Rectal smooth muscle tissue (tissue), 1 donor: ENCODE results near the gene ICA1.

Source experiments
- H3K27ac ChIP-seq: one replicate; pipeline ENCODE4 v1.7.0; 2013; ENCODE audit warnings: low read depth, low read length, inconsistent platforms
- H3K27me3 ChIP-seq: one replicate; pipeline ENCODE4 v1.7.0; 2013; ENCODE audit warnings: low read length; ENCODE audit not compliant: control insufficient read depth, insufficient read depth
- H3K36me3 ChIP-seq: one replicate; pipeline ENCODE4 v1.7.0; 2013; ENCODE audit warnings: low read length; ENCODE audit not compliant: control insufficient read depth, insufficient read depth
- H3K4me1 ChIP-seq: one replicate; pipeline ENCODE4 v1.7.0; 2013; ENCODE audit warnings: low read length; ENCODE audit not compliant: control insufficient read depth, insufficient read depth
- H3K4me3 ChIP-seq: one replicate; pipeline ENCODE4 v1.7.0; 2013; ENCODE audit warnings: low read length
- H3K9ac ChIP-seq: one replicate; pipeline ENCODE4 v1.7.0; 2013; ENCODE audit warnings: low read length

The ICA1 gene

DNA sequence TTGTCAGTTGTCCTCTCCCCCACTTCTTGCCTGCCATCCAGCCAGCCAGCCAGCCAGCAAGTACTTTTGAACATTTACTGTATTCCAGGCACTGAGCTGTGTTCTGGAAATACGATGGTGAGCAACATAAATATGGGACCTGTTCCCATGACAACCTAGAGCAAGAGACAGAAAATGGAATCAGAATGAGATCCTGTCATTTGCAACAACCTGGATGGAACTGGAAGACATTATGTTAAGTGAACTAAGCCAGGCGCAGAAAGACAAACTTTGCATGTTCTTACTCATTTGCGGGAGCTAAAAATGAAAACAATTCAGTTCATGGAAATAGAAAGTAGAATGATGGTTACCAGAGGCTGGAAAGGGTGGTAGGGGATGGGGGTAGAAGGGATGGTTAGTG lies 140.7 kb downstream of the ICA1 start:
- no peak overlapping the region for H3K9ac ChIP-seq
- H3K36me3 ChIP-seq, result no peaks in the 10 kb centered on the region
- no peaks in the 10 kb centered on the region for H3K27me3 ChIP-seq
- H3K27ac ChIP-seq, result no peak overlapping the region
- H3K4me3 ChIP-seq, result no peak overlapping the region
- no peaks in the 10 kb centered on the region for H3K4me1 ChIP-seq

DNA sequence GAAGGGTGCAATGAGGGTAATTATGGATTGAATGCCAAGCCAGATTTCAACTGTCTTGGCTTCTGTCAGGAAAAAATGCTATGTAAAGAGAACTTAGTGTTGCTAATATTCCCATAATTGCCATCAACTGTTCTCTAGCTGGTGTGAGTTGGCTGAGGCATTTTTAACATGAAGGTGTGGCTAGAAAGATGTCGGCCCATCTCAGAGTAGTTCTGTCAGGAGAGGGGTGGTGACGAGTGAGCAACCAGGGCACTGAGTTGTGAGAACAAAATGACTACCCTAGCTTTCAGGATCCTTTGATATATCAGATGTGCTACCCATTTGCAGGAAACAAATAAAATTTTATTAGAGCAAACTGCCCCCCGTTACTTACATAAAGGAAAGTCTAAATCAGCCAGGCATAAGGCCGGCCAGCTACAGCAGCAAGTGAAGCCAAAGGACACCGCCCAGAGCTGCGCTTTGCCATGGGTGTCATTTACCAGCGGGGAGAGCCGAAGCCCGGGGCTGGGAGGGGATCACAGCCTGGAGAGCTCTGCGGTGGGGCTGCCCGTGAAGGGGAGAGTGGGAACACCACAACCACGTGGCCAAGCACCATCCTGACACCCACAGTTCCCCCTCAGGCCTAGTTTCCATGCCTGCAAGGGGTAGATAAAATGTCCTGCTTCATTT lies 141.4 kb downstream of the ICA1 start:
- no peak overlapping the region for H3K27ac ChIP-seq
- no peaks in the 10 kb centered on the region for H3K4me1 ChIP-seq
- H3K36me3 ChIP-seq, result no peaks in the 10 kb centered on the region
- no peak overlapping the region for H3K4me3 ChIP-seq
- H3K9ac ChIP-seq, result no peak overlapping the region
- H3K27me3 ChIP-seq, result no peaks in the 10 kb centered on the region

DNA sequence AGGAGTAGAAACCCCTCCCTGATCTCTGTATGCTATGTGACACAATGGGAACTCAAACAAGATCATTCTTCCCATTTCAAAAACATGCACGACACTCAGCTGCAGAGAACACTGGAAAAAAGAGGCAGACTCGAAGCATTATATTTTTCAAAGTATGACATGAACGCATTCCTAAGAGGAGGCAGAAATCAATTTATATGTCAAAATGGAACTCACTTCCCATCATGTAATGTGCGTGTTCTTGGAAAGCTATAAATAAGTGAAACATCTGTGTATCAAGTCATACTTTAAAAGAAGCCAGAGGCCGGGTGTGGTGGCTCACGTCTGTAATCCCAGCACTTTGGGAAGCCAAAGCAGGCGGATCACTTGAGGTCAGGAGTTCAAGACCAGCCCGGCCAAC lies 142.7 kb downstream of the ICA1 start:
- H3K9ac ChIP-seq, result no peak overlapping the region
- H3K27me3 ChIP-seq, result no peaks in the 10 kb centered on the region
- H3K4me3 ChIP-seq, result no peak overlapping the region
- H3K4me1 ChIP-seq, result no peaks in the 10 kb centered on the region
- H3K27ac ChIP-seq, result no peak overlapping the region
- no peaks in the 10 kb centered on the region for H3K36me3 ChIP-seq

DNA sequence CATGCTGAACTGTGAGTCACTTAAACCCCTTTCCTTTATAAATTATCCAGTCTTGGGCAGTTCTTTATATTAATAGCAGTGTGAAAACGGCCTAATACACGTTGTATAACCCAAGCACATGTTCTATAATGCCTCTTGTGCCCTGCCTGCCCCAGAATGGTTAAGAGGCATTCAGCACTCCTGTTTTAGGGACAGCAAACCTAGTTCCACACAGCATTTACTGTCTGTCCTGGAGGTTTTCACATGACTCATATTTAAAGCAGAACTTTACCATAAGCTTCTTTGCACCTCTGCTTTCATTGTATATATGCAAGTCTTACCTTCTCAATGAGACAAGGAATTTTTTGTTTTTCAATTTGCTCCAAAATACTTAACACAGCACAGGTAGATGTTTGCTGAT lies 144.8 kb downstream of the ICA1 start:
- H3K27me3 ChIP-seq, result no peaks in the 10 kb centered on the region
- no peak overlapping the region for H3K4me3 ChIP-seq
- H3K27ac ChIP-seq, result no peak overlapping the region
- no peaks in the 10 kb centered on the region for H3K4me1 ChIP-seq
- no peak overlapping the region for H3K9ac ChIP-seq
- H3K36me3 ChIP-seq, result no peaks in the 10 kb centered on the region

DNA sequence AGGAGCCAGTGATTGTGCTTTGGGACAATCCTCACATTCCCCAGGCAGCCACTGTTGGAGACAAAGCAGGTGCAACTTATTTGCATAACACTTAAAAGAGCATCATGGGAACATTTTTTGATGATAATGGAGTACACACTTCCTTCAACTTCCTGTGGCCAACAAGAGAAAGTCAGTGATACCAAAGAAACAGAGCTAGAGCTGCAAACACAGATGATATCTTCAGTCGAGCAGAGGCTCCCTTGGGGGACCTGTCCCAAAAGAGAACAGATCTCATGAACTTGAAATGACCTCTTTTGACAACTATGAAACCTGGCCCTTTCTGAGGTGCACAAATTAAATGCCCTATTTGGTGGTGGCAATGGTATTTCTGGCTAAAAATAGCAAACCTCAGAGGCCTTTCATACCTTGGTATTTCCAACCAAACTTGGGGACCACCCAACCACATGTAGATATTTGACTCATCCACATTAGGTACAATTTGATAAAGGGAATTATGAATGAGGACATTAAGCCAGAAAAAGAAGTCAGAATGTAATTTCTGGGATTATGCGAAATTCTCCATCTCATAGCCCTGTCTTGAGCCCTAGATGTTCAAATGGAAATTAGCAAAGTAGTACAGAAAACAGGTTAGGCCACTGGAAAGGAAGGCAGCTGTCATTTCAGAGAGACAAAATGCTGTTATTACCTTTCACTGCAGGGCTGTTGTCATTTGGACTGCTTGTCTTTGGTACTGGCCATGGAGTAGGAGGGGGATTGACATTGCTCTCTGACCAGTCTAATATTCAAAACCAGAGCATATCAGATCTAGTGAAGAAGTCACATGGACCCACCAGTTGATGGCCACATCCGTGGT lies 146.2 kb downstream of the ICA1 start:
- no peaks in the 10 kb centered on the region for H3K4me1 ChIP-seq
- no peaks in the 10 kb centered on the region for H3K27me3 ChIP-seq
- no peak overlapping the region for H3K4me3 ChIP-seq
- H3K36me3 ChIP-seq, result no peaks in the 10 kb centered on the region
- no peak overlapping the region for H3K9ac ChIP-seq
- H3K27ac ChIP-seq, result no peak overlapping the region

DNA sequence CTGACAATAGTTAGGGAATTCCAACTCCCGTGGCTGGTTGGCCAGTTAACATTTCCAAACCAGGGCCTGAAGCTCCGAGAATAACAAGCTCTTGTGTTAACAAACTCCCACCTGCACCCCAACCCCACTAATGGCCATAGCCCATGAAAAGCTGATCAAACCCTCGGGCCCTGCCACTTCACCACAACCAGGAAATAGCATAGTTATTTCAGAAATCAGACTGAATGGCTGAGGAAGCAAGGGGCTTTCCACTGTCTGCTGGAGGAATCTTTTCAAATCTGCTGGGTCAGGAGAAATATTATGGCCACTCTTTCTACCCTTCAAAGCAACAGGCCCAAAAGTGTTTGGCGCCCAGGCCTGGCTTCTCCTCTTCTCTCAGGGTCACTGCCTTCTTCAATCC lies 147.8 kb downstream of the ICA1 start:
- Histone ChIP-seq H3K27ac (no peak overlapping the region), H3K4me3 (no peak overlapping the region), H3K27me3 (no peaks in the 10 kb centered on the region), H3K36me3 (no peaks in the 10 kb centered on the region), H3K4me1 (no peaks in the 10 kb centered on the region), H3K9ac (no peak overlapping the region)

DNA sequence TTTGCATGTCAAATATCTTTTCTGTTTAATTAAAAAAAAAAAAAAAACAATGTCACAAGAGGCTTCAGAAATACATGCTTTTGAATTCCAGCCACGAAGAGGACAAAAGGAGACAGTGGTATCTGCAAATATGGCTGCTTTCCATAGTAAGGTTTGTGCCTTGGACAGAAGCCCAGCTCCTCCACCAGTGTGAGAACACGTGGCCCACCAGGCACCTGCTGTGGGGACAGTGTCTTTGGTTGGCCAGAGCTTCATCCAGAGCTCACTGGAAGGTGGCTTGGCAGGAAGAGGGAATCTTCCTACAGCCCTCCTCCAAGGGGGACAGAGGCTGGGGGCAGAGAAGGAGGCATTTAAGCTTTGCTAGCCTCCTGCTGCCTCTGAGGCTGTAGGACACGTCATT lies 148.8 kb downstream of the ICA1 start:
- Histone ChIP-seq H3K27ac (no peak overlapping the region), H3K4me3 (no peak overlapping the region), H3K27me3 (no peaks in the 10 kb centered on the region), H3K4me1 (no peaks in the 10 kb centered on the region), H3K9ac (no peak overlapping the region), H3K36me3 (no peaks in the 10 kb centered on the region)

DNA sequence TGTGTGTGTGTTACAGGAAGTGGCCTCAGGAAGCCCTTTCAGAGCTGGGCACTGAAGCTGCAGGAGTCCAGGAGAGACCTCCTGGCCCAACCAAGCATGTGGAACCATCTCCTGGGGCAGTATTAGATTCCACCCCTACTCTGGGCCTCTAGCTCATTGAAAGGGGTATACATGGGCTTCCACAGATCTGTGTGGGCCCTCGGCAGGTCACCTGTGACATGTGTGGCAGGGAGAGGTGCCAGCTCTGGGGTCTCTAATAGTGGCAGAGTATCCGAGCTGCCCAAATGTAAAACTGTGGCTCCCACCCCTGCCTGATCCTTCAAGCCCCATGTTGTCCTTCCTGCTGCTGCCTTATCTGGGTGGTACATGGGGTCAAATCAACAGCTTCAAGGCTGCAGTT lies 149.3 kb downstream of the ICA1 start:
- H3K27ac ChIP-seq, result no peak overlapping the region
- no peak overlapping the region for H3K9ac ChIP-seq
- no peaks in the 10 kb centered on the region for H3K4me1 ChIP-seq
- H3K27me3 ChIP-seq, result no peaks in the 10 kb centered on the region
- no peaks in the 10 kb centered on the region for H3K36me3 ChIP-seq
- H3K4me3 ChIP-seq, result no peak overlapping the region

DNA sequence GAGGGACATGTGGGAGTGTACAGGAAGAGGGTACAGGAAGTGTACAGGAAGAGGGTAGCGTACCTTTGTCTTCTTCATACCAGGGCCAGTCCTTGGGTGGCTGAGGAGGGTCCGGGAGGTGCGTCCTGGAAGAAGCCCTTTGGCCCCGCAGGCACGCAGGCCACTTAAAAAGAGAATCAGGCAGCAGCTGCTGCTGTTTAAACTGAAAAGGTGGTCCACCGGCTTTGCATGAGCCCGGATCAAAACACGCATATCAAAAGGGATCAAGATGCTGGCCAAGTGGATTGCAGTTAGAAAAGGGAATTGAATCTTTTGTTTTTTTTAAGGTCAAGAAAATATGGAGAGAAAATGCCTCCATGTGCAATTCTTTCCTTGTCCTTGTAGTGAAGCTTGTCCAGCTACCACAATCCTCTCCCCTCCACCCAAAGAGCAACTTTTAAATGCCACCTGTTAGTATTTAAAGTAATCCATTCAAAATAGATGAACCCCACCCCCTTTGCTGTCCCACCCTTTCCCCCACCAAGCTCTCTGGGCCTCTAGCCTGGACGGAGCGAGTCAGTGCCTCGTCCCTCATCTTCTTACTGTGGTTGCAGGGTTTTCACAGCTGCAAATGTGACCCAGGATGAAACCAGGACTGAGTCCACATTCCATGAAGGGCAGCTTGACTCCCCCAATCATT lies 150.5 kb downstream of the ICA1 start:
- Histone ChIP-seq H3K4me3 (no peak overlapping the region), H3K4me1 (no peaks in the 10 kb centered on the region), H3K27ac (no peak overlapping the region), H3K27me3 (no peaks in the 10 kb centered on the region), H3K36me3 (no peaks in the 10 kb centered on the region), H3K9ac (no peak overlapping the region)

DNA sequence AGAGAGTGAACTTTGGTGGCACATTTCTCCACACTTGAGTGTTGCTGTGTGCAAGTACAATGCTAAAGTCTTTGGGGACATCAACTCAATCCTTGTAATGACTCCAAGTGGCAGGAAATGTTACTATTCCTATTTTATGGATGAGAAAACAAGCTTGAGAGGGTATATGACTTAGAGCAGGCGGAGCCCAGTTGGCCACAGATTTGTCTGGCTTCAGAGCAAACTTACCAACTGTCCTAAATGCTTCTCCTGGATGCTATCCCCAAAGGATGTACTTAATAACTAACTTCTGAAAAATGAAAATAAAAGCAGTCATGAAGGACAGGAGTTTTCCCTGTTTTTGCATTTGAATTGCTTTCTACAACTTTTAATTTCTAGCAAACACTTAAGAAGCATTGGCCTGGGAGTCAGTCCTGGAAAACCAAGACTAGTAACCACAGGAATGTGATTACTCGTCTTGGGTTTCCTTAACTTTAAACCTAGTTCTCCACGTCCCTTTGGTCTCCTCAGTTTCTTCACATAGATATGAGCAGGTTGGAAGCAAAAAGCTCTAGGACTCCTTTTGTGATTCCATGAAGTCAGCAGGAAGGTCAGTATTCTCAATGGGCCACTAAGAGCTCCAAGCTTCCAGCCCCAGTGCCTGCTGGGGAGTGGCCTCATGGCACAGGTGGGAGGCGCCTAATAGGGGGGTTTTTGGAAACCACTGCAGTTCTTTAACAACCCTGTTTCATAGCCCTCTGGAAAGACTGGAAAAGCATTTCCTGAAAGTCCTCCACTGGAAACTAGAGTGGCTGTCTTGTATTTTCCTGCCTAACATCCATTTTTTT lies 152.6 kb downstream of the ICA1 start:
- H3K36me3 ChIP-seq, result no peaks in the 10 kb centered on the region
- no peak overlapping the region for H3K27ac ChIP-seq
- H3K27me3 ChIP-seq, result no peaks in the 10 kb centered on the region
- no peak overlapping the region for H3K9ac ChIP-seq
- H3K4me3 ChIP-seq, result no peak overlapping the region
- H3K4me1 ChIP-seq, result no peaks in the 10 kb centered on the region

DNA sequence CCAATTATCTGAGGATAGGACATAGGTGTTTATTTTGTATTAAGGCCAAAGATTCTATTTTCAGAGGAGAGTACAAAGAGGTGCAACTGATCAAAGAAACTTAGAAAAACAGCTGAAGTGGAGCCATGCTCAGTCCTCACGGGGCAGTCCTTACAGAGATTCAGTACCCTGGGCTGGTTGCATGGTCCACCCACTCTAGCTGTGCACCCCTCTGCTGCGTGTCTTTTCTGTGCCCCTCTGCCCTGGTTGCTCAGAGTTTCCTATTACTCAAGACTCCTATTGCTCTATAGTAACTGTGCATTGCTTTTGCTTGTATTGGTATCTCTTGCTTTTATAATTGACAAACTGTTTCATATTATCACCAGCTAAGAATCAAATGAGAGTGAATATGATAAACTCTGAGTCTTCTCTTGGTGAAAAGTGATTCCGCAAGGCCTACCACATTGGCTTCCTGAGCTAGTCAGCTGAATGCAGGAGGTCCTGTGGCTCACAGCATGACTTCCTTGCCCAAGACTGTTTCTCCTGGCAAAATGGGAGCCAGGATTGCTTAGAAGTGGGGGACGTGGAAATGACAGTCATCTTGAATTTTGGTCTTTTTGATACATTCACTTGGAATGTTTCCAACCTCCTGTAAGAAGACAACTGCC lies 156.4 kb downstream of the ICA1 start:
- H3K4me1 ChIP-seq, result no peaks in the 10 kb centered on the region
- H3K36me3 ChIP-seq, result no peaks in the 10 kb centered on the region
- no peak overlapping the region for H3K27ac ChIP-seq
- H3K9ac ChIP-seq, result no peak overlapping the region
- no peak overlapping the region for H3K4me3 ChIP-seq
- no peaks in the 10 kb centered on the region for H3K27me3 ChIP-seq

DNA sequence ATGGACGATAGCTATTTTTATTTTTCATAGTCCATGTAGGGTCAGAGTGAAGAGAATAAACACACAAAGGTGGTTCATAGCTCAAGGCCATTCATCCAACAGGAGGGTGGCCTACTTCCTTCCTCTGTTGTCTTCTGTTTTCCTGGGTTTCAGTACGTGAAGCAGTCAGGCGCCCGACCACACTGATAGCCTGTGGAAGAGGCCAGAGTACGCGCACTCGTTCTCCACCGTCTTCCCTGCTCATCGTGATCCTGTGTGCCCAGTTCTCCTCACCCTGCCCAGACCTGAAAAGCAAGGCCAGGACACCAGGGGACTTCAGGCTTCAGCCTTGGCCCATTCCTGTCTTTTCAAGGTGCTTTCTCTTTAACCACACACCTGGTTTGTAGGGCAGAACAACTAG lies 158.7 kb downstream of the ICA1 start:
- H3K36me3 ChIP-seq, result no peaks in the 10 kb centered on the region
- H3K27me3 ChIP-seq, result no peaks in the 10 kb centered on the region
- H3K27ac ChIP-seq, result no peak overlapping the region
- no peak overlapping the region for H3K4me3 ChIP-seq
- H3K4me1 ChIP-seq, result no peaks in the 10 kb centered on the region
- H3K9ac ChIP-seq, result no peak overlapping the region
